GM18867 (cell line): Measurements from ENCODE around the gene FGF1.

Experiments used
- ATAC-seq: cut with Tn5 transposase; IDR thresholded peaks from one replicate; pipeline ENCODE4 v1.9.1; 2021; ENCODE audit warnings: mild to moderate bottlenecking, moderate library complexity; ENCODE audit not compliant: unreplicated experiment

FGF1 gene

GRCh38 chr5:142685418-142686209, at the start of gene FGF1:
FGF1 (minus strand) TSS chr5:142686090; CDS start chr5:142614127, 71,963 bp downstream.
- ATAC-seq, result no peak

- no peak for ATAC-seq
Observed at GRCh38 chr5:142727735-142728047, 41.8 kb upstream of the FGF1 start.

- no peak for ATAC-seq
Observed at GRCh38 chr5:142726188-142726731, 40.4 kb upstream of the FGF1 start.

GRCh38 chr5:142725231-142726187, 39.6 kb upstream of the FGF1 start:
- ATAC-seq, result no peak

GRCh38 chr5:142724821-142725220, 38.9 kb upstream of the FGF1 start:
- no peak for ATAC-seq

- no peak for ATAC-seq
Observed at GRCh38 chr5:142722896-142723295, 37.0 kb upstream of the FGF1 start.

GRCh38 chr5:142722146-142722545, 36.3 kb upstream of the FGF1 start:
- no peak for ATAC-seq

- no peak for ATAC-seq
Observed at GRCh38 chr5:142720641-142721271, 34.9 kb upstream of the FGF1 start.

GRCh38 chr5:142719836-142720370, 34.0 kb upstream of the FGF1 start:
- ATAC-seq, result no peak

GRCh38 chr5:142717582-142718215, 31.8 kb upstream of the FGF1 start:
- no peak for ATAC-seq

- peak; percentile 63 for ATAC-seq
Observed at GRCh38 chr5:142716963-142717362, 31.1 kb upstream of the FGF1 start.

- ATAC-seq, result no peak
Observed at GRCh38 chr5:142715291-142715690, 29.4 kb upstream of the FGF1 start.

GRCh38 chr5:142713121-142713706, 27.3 kb upstream of the FGF1 start:
- ATAC-seq, result peak; percentile 98

GRCh38 chr5:142703153-142703552, 17.3 kb upstream of the FGF1 start:
- ATAC-seq, result no peak

- no peak for ATAC-seq
Observed at GRCh38 chr5:142701673-142702311, 15.9 kb upstream of the FGF1 start.

GRCh38 chr5:142700566-142700965, 14.7 kb upstream of the FGF1 start:
- no peak for ATAC-seq

- ATAC-seq, result peak; percentile 69
Observed at GRCh38 chr5:142699184-142699720, 13.4 kb upstream of the FGF1 start.

GRCh38 chr5:142698447-142699183, 12.7 kb upstream of the FGF1 start:
- ATAC-seq, result no peak
